UCSD-AML1 (cell line): ENCODE data around the gene ABHD2.

ENCODE experiments used
- DNase-seq: peaks from one replicate; lab custom pipeline; 2025; ENCODE audit not compliant: unreplicated experiment; lab: John Stamatoyannopoulos, UW

The ABHD2 gene

GRCh38 chr15:89161666-89162065 is 73.4 kb downstream of the ABHD2 start:
- no peak for DNase-seq

GRCh38 chr15:89163271-89164055 is 75.2 kb downstream of the ABHD2 start:
- DNase-seq, result no peak

GRCh38 chr15:89164712-89165211 is 76.5 kb downstream of the ABHD2 start:
- DNase-seq, result no peak

GRCh38 chr15:89165677-89166076 is 77.4 kb downstream of the ABHD2 start:
- DNase-seq, result no peak

- DNase-seq, result no peak
Measured at GRCh38 chr15:89167267-89168176, 79.3 kb downstream of the ABHD2 start.

GRCh38 chr15:89168316-89168833 is 80.1 kb downstream of the ABHD2 start:
- DNase-seq, result no peak

GRCh38 chr15:89170364-89170763 is 82.1 kb downstream of the ABHD2 start:
- no peak for DNase-seq

- DNase-seq, result peak; percentile 36
Measured at GRCh38 chr15:89171136-89172072, 83.1 kb downstream of the ABHD2 start.

- no peak for DNase-seq
Measured at GRCh38 chr15:89172921-89173320, 84.7 kb downstream of the ABHD2 start.

- no peak for DNase-seq
Measured at GRCh38 chr15:89174476-89174875, 86.2 kb downstream of the ABHD2 start.

- DNase-seq, result no peak
Measured at GRCh38 chr15:89175617-89176191, 87.4 kb downstream of the ABHD2 start.

- no peak for DNase-seq
Measured at GRCh38 chr15:89177116-89177515, 88.9 kb downstream of the ABHD2 start.

- DNase-seq, result peak; percentile 26
Measured at GRCh38 chr15:89177633-89178306, 89.5 kb downstream of the ABHD2 start.

GRCh38 chr15:89178307-89178977 is 90.2 kb downstream of the ABHD2 start:
- no peak for DNase-seq

GRCh38 chr15:89179966-89180875 is 92.0 kb downstream of the ABHD2 start:
- DNase-seq, result no peak

- no peak for DNase-seq
Measured at GRCh38 chr15:89184357-89184756, 96.1 kb downstream of the ABHD2 start.

GRCh38 chr15:89184886-89185526 is 96.8 kb downstream of the ABHD2 start:
- no peak for DNase-seq

- DNase-seq, result no peak
Measured at GRCh38 chr15:89186803-89187202, 98.5 kb downstream of the ABHD2 start.
